ENCODE measurements around the gene METTL16.

METTL16 gene

GRCh38 chr17:2385240-2386210 is 126.2 kb downstream of the METTL16 start:
- no peak for DNase-seq (ENCODE audit: low read depth in 2 of 2, low spot score in 1 of 2)

- no peak for DNase-seq (ENCODE audit: low read depth in 2 of 2, low spot score in 1 of 2)
Measured at GRCh38 chr17:2384439-2385127, 127.1 kb downstream of the METTL16 start.

GRCh38 chr17:2383628-2384167 is 128.0 kb downstream of the METTL16 start:
- no peak for DNase-seq (ENCODE audit: low read depth in 2 of 2, low spot score in 1 of 2)

GRCh38 chr17:2380950-2381649 is 130.6 kb downstream of the METTL16 start:
- no peak for DNase-seq (ENCODE audit: low read depth in 2 of 2, low spot score in 1 of 2)

GRCh38 chr17:2380226-2380922 is 131.3 kb downstream of the METTL16 start:
- DNase-seq (ENCODE audit: low read depth in 2 of 2, low spot score in 1 of 2) = no peak

- no peak for DNase-seq (ENCODE audit: low read depth in 2 of 2, low spot score in 1 of 2)
Measured at GRCh38 chr17:2379489-2380225, 132.0 kb downstream of the METTL16 start.

- DNase-seq (ENCODE audit: low read depth in 2 of 2, low spot score in 1 of 2) = no peak
Measured at GRCh38 chr17:2378905-2379304, 132.8 kb downstream of the METTL16 start.

GRCh38 chr17:2377659-2378058 is 134.0 kb downstream of the METTL16 start:
- no peak for DNase-seq (ENCODE audit: low read depth in 2 of 2, low spot score in 1 of 2)

GRCh38 chr17:2376107-2376506 is 135.6 kb downstream of the METTL16 start:
- no peak for DNase-seq (ENCODE audit: low read depth in 2 of 2, low spot score in 1 of 2)

GRCh38 chr17:2375406-2375805 is 136.3 kb downstream of the METTL16 start:
- no peak for DNase-seq (ENCODE audit: low read depth in 2 of 2, low spot score in 1 of 2)

- DNase-seq (ENCODE audit: low read depth in 2 of 2, low spot score in 1 of 2) = no peak
Measured at GRCh38 chr17:2374549-2375285, 137.0 kb downstream of the METTL16 start.

GRCh38 chr17:2373179-2373578 is 138.5 kb downstream of the METTL16 start:
- no peak for DNase-seq (ENCODE audit: low read depth in 2 of 2, low spot score in 1 of 2)

- DNase-seq (ENCODE audit: low read depth in 2 of 2, low spot score in 1 of 2) = no peak
Measured at GRCh38 chr17:2372681-2373080, 139.0 kb downstream of the METTL16 start.

GRCh38 chr17:2372180-2372579 is 139.5 kb downstream of the METTL16 start:
- DNase-seq (ENCODE audit: low read depth in 2 of 2, low spot score in 1 of 2) = no peak

GRCh38 chr17:2371183-2372130 is 140.2 kb downstream of the METTL16 start:
- no peak for DNase-seq (ENCODE audit: low read depth in 2 of 2, low spot score in 1 of 2)

- DNase-seq (ENCODE audit: low read depth in 2 of 2, low spot score in 1 of 2) = no peak
Measured at GRCh38 chr17:2370211-2370589, 141.5 kb downstream of the METTL16 start.

GRCh38 chr17:2369551-2370210 is 142.0 kb downstream of the METTL16 start:
- no peak for DNase-seq (ENCODE audit: low read depth in 2 of 2, low spot score in 1 of 2)

GRCh38 chr17:2369039-2369438 is 142.6 kb downstream of the METTL16 start:
- DNase-seq (ENCODE audit: low read depth in 2 of 2, low spot score in 1 of 2) = no peak
